ENCODE data around the gene XPNPEP2.

DNA sequence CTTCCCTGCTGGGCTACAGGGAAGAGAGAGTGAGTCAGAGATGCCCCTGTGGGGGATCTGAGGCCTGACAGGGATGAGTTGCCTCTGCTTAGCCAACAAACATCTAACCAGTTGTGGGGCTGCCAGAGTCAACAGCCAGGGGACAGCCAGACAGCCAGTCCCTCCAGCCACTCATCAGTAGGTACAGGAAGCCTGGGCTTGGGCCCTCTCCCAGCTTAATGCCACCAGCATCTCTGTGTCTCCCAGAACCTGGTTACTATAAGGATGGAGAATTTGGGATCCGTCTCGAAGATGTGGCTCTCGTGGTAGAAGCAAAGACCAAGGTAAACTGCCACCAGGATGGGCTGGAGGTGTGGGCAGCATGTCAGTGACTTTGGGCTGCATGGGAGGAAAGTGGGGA, 23.7 kb downstream of the XPNPEP2 start:
- TF ChIP-seq, protein P1, sequence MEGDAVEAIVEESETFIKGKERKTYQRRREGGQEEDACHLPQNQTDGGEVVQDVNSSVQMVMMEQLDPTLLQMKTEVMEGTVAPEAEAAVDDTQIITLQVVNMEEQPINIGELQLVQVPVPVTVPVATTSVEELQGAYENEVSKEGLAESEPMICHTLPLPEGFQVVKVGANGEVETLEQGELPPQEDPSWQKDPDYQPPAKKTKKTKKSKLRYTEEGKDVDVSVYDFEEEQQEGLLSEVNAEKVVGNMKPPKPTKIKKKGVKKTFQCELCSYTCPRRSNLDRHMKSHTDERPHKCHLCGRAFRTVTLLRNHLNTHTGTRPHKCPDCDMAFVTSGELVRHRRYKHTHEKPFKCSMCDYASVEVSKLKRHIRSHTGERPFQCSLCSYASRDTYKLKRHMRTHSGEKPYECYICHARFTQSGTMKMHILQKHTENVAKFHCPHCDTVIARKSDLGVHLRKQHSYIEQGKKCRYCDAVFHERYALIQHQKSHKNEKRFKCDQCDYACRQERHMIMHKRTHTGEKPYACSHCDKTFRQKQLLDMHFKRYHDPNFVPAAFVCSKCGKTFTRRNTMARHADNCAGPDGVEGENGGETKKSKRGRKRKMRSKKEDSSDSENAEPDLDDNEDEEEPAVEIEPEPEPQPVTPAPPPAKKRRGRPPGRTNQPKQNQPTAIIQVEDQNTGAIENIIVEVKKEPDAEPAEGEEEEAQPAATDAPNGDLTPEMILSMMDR (conservative IDR thresholded peaks at IDR 0.05 in 1 of 2, IDR thresholded peaks at IDR 0.05 in 1 of 2; ENCODE audit: extremely low read depth in 1 of 2, insufficient read depth in 1 of 2, low read depth in 1 of 2, low read length in 2 of 2): no peak
- no peak for TF ChIP-seq EZH2 (IDR thresholded peaks at IDR 0.05; ENCODE audit: borderline replicate concordance, low read length)

All from mammary epithelial cell (primary cell).